NCI-H345 (cell line): Measurements from ENCODE around the gene KCNN3.
"Not testable (repeated sequence)": the region's sequence is repeated elsewhere in the genome, so short reads cannot be mapped to it uniquely, and the experiment has no call there.

ENCODE experiments used
- DNase-seq: peaks from one replicate; lab custom pipeline; 2025; lab: John Stamatoyannopoulos, UW

The KCNN3 gene

DNA sequence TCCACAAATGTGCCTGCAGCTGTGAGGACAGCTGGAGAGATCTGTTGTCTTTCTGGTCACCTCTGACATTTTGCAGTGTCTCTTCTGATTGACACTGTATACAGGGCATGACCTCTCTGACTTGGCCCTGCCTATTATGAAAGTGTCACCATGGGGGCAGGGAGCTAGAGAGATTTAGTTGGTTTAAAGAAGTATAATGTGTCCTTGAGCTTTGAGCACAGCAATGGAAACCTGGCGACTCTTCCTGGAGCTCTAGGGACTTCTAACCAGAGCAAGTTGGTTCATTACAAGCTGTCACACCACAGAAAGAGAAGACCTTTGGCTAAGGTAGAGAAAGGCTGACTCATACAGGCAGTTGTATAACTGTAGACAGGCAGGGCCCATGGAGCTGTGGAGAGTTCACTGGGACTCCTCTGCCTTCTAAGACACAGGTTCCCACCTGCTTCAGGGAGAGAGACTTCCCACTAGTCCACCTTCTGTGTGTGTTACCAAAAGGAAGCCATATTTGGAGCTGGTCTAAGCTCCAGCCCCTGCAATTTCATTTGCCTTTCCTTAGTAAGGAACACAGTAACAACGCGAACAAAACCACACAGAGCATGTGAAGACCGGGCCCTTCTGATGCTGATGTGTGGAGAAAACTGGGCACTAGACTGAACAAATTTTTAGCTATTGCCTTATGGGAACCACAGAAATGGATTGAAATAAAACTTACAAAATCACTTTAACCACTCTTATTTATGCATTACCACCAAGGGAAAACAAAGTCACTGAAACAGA lies 171.6 kb downstream of the KCNN3 start:
- no peak for DNase-seq

DNA sequence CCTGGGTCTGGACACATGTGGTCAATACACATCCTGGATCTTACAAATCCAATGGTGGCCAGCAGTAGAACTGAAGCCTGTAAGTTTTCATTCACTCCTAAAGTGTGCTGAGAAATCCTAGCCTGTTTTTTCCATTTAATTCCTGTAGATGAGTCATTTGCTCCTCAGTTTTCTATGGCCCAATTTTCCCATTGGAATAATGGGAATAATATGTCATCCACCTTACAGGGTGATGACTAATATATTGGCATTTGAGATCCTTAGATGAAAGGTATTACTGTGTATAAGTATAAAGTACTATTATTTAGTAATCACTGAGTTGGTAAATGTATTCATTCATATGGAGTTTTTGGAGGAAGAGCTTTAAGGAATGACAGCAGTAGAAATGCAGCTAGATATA lies 172.4 kb downstream of the KCNN3 start:
- no peak for DNase-seq

GRCh38 chr1:154696456-154696855 lies 173.6 kb downstream of the KCNN3 start:
- no peak for DNase-seq

DNA sequence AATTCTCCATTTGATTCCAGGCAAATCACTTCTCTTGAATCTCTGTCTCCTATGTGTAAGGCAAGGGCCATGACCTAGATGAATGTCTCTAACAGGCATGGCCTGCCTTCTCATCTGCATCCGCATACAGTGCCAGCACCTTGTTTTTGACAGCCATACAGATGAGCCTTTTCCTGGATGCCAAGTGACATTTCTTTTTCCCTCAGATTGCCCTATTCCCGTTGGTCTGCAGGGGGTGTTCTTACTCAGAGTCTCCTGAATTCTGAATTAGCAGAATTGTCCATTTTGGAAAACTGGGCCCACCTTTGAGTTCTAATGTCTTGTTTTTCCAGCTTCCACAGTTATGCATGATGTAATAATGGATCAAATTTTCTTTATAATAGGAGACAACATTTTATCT lies 174.1 kb downstream of the KCNN3 start:
- DNase-seq: no peak

DNA sequence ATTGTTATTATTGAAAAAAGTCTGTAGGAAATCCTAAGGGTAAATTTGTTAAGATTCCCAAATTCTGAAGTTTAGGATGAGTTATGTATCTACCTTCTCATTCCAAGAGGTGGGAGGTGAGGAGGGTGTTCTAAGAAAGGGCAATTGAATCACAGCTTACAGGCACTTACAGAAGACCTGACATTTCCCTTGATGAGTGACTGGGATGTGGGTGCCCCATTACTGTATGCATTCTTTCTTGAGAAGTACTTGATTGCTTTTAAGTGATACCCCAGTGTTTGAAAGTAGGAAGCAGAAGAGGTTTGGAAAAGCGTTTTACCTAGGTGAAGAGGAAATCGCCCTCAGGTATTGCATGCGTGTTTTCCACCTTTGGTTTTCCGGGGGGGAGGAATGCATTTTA lies 175.1 kb downstream of the KCNN3 start:
- no peak for DNase-seq

GRCh38 chr1:154689083-154689482 lies 181.0 kb downstream of the KCNN3 start:
- DNase-seq: no peak

DNA sequence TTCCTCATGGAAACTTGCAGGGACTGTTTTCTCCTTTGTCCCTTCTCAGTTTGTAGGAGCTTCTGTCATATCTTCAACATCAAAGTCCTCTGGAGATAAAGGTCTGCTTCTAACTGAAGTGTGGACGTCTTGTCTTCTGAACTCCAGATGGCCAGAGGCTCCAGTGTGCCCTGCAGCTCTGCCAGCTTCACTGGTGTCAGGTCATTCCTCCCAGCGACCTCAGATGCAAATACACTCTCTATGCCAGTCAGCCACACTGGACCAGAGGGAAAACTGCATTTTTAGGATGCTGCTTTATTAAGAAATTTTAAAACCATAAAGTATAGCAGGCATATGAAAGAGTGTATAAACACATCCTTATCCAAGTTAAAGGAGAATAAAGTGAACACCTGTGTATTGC lies 183.6 kb downstream of the KCNN3 start:
- no peak for DNase-seq

- DNase-seq: no peak
These were observed 186.3 kb downstream of the KCNN3 start for GRCh38 chr1:154683820-154684219.

GRCh38 chr1:154682254-154682653 lies 187.8 kb downstream of the KCNN3 start:
- DNase-seq: no peak

GRCh38 chr1:154677844-154678243 lies 192.2 kb downstream of the KCNN3 start:
- DNase-seq: not testable (repeated sequence)

- DNase-seq: not testable (repeated sequence)
These were observed 193.2 kb downstream of the KCNN3 start for GRCh38 chr1:154676847-154677246.

DNA sequence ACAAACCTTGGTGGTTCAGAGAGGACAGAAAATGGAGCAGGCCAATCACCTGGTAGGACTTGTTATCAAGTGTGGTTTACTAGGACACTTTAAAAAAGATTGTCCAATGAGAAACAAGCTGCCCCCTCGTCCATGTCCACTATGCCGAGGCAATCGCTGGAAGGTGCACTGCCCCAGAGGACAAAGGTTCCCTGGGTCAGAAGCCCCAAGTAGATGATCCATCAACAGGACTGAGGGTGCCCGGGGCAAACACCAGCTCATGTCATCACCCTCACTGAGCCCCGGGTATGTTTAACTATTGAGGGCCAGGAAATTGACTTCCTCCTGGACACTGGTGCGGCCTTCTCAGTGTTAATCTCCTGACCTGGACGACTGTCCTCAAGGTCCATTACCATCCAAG lies 195.6 kb downstream of the KCNN3 start:
- not testable (repeated sequence) for DNase-seq

- not testable (repeated sequence) for DNase-seq
These were observed 197.8 kb downstream of the KCNN3 start for GRCh38 chr1:154672245-154672644.

DNA sequence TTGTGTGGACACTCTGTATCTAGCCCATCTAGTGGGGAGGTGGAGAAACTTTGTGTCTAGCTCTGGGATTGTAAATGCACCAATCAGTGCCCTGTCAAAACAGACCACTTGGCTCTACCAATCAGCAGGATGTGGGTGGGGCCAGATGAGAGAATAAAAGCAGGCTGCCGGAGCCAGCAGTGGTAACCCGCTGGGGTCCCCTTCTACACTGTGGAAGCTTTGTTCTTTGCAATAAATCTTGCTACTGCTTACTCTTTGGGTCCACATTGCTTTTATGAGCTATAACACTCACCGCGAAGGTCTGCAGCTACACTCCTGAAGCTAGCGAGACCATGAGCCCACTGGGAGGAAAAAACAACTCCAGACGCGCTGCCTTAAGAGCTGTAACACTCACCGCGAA lies 198.7 kb downstream of the KCNN3 start:
- DNase-seq: not testable (repeated sequence)

DNA sequence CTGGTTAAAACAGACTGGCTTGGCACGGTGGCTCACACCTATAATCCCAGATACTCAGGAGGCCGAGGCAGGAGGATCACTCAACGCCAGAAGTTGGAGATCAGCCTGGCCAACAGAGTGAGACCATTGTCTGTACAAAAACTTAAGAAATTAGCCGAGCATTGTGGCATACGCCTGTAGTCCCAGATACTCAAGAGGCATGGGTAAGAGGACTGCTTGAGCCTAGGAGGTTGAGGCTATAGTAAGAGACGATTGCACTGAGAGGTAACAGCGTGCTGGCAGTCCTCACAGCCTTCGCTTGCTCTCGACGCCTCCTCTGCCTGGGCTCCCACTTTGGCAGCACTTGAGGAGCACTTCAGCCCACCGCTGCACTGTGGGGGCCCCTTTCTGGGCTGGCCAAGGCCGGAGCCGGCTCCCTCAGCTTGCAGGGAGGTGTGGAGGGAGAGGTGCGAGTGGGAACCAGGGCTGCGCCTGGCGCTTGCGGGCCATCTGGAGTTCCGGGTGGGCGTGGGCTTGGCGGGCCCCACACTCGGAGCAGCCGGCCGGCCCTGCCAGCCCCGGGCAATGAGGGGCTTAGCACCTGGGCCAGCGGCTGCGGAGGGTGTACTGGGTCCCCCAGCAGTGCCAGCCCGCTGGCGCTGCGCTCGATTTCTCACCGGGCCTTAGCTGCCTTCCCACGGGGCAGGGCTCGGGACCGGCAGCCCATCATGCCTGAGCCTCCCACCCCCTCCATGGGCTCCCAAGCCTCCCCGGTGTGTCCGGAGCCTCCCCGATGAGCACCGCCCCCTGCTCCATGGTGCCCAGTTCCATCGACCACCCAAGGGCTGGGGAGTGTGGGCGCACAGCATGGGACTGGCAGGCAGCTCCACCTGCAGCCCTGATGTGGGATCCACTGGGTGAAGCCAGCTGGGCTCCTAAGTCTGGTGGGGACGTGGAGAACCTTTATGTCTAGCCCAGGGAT lies 199.5 kb downstream of the KCNN3 start:
- not testable (repeated sequence) for DNase-seq

GRCh38 chr1:154669464-154670282 lies 200.4 kb downstream of the KCNN3 start:
- DNase-seq: peak; percentile 89

DNA sequence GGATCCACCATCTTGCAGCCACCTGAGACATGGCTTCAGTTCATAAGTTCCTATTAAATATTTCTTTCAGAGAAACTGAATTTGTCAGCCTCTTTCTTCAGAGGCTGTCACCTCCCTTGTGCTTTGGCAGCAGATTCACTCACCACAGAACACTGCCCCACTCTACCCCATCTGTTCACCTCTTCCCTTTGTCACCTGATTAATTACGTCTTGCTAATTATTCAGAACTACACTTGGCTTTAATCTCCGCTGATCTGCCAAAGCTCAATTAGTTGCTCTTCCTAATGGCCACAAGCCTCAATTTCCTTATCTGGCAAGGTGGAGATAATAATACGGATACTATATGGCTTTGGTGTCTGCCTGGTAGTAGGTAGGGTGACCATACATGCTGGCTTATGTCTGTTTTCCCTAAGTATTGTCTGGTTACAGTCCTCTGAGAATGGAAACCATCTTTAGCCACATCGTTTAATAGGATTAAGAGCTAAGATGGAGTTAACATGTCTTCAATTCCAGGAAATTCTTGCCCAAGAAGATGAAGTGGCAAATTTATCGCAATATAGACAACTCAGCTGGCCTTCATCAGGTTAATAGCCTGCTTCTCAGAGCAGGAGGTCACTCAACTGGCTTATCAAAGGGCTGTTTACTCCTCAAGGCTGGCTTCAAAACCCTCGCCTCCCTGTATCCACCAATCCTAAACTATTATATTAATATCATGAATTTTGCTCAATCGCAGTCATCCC lies 203.9 kb downstream of the KCNN3 start:
- no peak for DNase-seq

DNA sequence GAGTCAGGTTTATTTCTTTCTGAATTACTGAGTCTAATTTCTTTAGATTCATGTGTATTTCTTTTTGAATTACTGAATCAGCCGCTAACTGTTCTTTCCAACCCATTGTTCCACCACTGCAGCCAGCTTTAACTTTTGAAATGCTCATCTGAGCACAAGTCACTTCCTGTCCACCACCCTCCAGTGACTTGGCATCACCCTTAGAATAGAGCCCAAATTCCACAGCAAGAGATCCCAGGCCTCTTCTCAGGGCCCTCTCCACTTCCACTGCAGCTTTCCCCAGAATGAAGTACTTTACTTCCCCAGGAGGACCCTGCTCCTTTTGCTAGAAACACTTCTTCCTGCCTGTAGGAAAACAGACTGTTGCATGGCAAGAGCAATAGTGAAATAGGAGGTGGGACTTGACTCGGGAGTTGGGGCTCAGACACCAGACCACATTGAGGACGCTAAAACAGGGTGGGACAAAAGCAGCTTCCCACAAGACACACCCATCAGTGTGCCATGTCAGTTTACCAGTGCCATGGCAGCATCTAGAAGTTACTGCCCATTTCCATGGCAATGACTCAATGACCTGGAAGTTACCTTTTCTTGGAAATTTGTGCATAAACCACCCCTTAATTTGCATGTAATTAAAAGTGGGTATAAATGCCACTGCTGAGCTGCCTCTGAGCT lies 205.6 kb downstream of the KCNN3 start:
- no peak for DNase-seq

GRCh38 chr1:154663471-154664060 lies 206.5 kb downstream of the KCNN3 start:
- DNase-seq: no peak

DNA sequence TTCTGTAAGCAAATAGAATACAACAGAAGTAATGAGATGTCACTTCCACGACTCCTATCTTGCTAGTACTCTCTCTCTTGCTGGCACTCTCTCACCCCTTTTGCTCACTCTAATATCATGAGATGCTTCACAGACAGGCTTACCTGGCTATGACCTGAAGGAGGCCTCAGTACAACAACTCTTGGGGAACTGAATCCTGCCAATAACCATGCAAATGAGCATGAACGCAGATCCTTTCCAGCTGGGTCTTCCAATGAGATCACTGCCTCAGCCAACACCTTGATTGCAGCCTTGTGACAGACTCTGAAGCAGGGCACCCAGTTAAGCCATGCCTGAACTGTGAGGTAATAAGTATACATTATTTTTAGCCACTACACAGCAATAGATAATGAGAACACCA lies 209.0 kb downstream of the KCNN3 start:
- no peak for DNase-seq
